HG03571 (cell line): ENCODE results near the gene CTSH.
A peak's percentile ranks its signal among the peaks of the same experiment; 100 is the strongest.

ENCODE experiments used
- ATAC-seq: cut with Tn5 transposase; IDR thresholded peaks from one replicate; pipeline ENCODE4 v1.9.1; 2021; ENCODE audit not compliant: unreplicated experiment

Gene CTSH

DNA sequence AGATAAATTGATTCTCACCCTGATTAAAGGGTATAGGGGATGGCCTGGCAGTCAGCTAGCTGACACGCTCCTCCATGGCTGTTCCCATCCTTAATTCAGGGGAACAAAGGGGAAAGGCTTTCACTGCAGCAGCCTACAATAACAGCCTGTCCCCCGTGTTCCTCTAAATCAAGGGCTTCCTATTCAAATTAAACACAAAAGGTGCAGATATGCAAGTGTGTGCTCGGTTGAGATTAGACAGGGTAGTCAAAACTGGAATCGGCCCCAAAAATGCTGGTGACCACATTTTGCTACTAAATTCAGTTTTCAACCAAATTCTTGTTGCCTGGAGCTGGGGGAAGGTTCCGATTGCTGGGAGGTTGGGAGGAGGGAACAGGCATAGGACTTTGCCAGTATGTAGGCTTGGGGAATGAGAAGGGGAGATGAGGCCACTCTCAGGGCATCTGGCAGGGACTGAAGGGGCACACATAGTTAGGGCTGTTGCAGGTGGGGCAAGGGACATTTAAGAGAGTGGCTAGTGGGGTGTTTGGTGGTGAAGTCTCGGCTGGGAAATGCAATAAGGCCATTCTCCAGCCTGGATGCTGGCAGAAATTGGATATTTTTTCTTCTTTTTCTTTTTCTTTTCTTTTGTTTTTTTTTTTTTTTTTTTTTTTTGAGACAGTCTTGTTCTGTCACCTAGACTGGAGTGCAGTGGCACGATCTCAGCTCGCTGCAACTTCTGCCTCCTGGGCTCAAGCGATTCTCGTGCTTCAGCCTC, 32.9 kb upstream of the CTSH start:
- ATAC-seq = peak; percentile 28

DNA sequence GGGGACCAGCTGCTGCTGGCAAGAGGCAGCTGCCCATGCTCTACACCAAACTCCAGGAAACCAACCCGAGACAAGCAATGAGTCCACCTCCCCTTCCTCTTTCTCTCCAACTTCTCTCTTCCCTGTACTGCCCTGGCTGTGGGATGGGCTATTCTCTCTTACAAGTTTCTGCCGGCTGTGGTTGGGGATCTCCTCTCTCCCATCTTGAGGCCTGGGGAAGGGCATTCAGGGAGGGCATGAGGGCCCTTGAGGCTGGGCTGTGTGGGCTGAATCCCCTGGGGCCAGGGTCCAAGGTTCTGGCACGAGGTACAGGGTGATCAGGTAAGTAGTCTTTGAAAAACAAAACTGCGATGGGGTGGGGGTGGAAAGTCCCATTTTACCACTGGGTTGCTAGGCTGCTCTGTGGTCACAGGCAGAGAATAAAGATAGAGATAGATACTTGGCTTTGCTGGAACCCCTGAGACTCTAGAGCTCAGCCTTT, 32.3 kb upstream of the CTSH start:
- peak; percentile 74 for ATAC-seq

DNA sequence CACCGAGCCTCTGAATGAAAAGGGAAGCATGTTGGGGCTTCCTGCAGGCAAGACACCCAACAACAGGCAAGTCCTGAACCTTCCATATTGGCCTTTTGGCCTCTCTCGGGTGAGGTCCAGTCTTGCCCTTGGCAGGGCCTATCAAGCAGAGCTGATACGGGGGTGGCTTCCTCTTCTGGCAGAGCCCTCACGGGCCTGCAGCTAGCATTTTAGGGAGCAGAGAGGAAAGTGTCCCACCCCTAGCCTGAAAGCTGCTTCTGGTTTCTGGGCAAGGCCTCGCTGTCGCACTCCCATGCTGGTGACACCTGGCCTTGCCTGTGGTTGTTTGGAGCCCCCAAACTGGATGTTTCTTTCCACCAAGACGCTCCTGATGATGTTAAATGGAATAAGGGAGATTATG, 31.8 kb upstream of the CTSH start:
- no peak for ATAC-seq

DNA sequence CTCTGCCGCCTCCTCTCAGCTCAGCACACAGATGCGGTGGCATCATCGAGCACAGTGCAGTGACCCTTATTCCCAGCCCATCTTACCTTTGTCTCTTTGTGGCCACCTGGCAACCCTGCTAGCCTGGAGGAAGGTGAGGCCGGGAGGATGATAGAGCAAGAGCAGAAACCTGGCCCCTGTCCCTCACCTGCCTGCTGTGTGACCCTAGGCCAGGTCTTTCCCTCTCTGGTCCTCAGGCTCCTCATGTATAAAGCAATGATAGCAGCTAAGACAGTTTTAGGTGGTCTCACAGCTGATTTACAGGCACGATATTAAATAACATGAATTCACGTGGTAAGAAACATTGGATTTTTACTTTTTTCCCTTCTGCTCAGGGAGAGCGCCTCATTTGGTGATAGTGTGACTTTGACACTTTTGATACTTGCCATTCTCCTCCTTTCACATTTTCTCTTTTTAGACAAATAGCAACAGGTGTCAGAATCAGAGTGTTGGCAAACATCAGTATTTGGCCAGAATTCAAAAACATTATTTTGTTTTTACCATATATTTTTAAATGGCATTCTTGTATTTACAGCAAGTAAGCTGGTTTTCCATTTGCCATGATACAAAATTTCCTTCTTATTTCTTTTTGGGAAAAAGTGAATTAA, 29.5 kb upstream of the CTSH start:
- no peak for ATAC-seq

DNA sequence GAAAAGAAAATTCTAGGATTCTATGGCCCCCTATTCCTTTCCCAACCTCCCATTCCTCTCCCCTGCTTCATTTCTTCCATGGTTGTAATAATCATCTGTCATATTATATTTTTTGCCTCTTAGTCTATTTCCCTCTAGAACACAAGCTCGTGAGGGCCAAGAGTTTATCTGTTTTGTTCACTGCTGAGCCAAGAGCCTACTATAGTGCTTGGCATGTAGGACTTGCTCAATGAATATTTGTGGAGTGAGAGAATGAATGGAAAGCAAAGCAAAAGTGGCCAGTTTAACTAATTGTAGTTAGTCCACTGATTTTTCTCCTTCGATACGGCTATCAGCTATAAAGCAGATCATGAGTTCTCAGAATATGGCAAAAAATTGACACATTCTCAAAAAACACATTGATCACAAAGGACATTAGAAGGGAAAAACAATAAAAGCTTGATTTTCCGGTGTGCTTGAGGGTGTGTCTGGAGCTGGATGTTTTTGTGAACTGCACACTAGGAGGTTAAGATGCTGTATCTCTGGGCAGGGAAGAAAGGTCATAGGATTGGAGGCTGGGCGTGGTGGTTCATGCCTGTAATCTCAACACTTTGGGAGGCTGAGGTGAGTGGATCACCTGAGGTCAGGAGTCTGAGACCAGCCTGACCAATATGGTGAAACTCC, 25.0 kb upstream of the CTSH start:
- no peak for ATAC-seq

DNA sequence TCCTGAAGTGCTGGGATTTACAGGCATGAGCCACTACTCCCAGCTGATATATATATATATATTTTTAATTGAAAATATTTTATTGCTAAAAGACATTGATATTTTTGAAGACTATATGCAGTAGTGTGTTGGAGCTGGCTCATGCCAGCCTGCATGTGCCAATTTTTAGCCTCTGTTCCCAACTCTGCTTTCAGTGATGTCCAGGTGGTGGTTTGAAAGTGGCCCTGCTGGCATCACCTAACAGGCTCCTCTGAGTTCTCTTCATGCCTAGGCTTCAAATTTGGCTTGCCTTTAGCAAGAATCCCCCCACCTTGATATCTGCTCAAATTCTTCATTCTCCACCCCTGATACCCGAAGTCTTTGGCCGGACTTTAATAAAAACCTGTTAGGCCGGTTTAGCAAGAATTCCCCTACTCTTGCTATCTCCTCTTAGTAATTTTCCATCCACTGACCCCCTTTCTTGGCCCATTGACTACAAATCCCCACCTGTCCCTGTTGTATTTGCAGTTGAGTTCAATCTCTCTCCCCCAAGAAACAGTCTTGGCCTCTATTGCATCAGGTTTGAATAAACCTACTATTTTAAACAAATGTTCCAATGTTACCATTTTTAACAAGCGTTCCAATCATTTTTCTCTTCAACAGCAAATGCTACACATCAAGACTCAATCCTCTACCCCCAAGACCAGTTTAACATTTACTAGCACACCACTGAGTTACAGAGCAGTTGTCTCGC, 23.9 kb upstream of the CTSH start:
- ATAC-seq = no peak

DNA sequence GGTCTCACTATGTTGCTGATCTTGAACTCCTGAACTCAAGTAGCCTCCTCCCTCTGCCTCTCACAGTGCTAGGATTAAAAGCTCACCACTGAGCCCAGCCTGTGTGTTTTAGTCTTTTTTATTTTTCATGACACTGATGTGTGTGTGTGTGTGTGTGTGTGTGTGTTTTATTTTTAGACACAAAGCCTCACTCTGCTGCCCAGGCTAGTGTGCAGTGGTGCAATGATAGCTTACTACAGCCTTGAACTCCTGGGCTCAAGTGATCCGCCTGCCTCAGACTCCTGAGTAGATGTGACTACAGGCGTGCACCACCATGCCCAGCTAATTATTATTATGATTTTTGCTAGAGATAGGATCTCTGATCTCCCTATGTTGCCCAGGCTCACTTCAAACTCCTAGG, 23.3 kb upstream of the CTSH start:
- no peak for ATAC-seq

DNA sequence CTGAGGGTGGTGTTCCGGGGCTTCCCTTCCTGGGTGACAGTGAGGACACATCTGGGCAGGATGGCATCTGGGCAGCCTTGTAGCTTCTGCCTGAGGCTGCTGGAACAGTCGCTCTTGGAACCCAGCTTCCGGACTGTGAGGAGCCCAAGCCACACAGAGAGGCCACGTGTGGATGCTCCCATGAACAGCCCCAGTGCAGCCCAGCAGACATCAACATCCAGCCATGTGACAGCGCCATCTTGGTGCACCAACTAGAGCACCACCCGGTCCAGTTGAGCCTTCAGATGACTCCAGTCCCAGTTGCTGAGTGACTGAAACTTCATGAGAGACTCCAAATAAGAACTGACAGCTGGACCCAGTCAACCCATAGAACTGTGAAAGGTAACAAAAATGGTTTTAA, 15.5 kb upstream of the CTSH start:
- no peak for ATAC-seq

DNA sequence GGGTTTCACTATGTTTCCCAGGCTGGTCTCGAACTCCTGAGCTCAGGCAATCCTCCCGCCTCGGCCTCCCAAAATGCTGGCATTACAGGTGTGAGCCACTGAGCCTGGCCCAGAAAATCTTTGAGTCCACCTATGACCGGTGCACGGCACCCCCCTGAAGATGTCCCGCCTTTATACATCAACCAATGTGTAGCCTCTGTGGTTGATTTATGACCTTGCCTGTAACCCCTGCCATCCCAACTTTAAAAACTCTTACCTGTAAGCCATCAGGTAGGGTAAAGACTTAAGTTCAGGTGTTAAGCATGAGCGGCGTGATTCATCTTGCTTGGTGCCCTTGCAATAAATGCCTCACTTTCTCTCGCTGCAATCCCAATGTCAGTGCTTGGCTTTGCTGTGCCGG, 14.5 kb upstream of the CTSH start:
- ATAC-seq = no peak

DNA sequence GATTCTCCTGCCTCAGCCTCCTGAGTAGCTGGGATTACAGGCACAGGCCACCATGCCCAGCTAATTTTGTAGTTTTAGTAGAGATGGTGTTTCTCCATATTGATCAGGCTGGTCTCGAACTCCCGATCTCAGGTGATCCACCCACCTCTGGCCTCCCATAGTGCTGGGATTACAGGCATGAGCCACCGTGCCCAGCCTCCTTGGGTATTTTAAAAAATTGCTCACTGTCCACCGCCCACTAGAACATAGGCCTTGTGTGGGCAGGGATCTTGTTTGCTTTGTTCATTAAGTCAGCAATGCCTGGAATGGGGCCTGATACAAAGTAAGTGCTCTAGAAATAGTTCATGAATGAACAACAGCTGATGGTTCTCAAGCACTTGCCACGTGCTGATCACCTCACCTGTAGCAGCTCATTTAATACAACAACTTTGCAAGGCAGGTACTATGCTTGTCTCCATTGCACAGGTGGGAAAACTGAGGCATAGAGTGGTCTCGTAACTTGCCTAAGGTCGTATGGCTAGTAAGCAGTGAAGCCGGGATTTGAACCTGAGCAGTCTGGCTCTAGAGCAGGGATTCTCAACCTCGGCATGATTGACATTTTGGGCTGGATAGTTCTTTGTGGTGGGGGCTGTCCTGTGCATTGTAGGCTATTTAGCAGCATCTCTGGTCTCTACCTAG, 12.7 kb upstream of the CTSH start:
- no peak for ATAC-seq

DNA sequence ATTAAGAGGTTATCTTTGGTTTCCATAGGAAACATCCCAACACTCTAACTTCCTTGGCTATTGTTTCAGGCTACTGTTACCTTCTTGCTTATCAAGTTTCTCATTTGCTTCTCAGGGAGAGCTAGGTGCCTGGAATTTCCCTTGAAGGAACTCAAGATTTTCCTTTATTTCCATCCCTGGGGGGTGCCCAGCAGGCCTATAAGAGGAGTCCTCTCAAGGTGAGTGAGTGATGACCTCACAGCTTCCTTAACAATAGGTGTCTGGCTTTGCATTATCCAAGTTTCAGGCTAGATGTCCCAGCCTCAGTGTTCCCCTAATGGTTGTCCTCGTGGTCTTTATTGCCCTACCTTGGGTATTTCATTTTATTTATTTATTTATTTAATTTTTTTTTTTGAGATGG, 12.1 kb upstream of the CTSH start:
- ATAC-seq = no peak

DNA sequence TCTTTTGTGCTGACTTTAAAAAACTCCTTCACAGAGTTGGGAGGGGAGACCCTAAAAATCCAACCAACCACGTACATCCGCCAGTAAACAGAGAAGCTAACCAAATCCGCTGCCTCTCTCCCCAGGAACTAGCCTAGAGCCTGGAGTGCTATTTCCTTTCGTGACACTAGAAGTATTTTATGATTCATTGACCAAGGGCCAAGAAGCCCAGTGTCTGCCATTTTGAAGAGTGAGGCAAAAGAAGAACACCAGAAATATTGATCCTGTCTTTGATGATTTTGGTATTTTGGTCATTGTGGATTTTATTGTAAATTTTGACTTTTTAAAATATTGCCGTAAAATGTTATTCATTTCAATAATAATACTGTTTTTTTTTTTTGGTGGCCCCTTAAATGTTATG, 10.5 kb upstream of the CTSH start:
- no peak for ATAC-seq

DNA sequence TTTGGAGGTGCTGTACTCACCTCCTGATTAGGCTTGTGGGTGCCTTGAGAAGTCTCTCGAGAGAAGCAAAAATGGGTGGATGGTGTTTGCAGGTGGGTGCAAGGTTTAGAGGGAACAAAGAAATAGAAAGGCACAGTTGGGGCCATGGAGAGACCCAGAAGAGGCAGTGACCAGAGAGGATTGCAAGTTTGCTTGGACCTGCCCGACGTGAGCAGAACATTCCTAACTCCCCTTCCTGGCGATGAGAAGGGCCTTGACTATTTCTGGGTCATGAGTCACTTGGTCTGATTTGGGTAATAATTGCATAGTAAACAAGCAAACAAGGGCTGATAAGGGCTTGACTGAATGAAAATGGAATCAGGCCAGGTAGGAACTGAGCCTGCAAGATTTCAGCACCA, 7.0 kb upstream of the CTSH start:
- no peak for ATAC-seq

DNA sequence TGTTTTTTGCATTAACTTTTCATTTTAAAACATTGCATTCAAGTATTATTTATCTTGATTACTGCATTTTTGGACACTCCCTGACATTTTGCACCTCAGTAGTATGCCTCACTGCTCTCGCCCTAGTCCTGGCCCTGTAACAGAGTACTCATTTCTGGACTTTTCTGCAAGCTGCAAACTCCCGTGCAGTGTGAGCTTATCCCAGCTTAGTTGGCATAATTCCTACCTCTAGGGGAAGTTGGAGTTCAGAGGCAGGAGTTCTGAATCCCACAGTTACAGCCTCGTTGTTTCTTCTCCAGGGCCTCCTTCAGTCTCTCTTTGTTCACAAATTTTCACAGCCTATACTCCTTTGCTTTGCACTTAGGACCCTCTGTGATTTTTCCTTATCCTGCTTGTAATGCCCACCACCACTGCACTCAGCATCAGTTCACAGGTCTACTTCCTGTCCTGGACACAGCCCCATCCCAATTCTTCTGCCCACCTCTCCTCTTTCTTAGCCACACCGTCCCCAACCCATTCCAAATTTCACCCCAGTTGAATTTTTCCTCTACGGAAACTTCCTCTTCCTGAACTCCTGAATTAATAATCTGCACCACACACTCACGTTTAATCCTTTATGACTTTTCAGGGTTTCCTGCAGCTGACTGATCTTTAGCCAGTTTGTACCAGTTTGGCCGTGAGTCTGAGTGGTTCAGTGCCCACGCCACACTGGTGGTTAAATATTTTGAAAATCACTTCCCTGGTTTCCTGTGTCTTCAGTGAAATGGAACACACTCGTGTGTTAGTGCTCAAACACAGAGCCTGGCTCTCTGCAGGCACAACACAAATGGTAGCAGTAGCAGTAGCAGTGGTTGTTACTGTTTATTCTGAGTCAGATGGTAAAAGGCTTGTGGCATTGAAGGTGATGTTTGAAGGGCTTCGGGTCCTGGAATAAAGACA, 6.3 kb upstream of the CTSH start:
- ATAC-seq = no peak

DNA sequence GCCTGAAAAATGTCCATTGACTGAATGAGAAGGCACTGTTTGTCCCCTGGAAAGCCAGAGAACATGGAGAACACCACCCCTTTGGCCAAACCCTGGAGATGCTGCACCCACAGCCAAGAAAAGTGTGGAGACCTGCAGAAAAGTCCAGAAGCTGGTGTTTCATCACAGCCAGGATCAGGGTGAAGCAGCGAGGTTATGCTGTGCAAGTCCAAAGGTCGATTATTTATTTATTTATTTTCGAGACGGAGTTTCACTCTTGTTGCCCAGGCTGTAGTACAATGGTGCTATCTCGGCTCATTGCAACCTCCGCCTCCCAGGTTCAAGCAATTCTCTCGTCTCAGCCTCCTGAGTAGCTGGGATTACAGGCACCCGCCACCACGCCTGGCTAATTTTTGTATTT, 5.5 kb upstream of the CTSH start:
- ATAC-seq = no peak

DNA sequence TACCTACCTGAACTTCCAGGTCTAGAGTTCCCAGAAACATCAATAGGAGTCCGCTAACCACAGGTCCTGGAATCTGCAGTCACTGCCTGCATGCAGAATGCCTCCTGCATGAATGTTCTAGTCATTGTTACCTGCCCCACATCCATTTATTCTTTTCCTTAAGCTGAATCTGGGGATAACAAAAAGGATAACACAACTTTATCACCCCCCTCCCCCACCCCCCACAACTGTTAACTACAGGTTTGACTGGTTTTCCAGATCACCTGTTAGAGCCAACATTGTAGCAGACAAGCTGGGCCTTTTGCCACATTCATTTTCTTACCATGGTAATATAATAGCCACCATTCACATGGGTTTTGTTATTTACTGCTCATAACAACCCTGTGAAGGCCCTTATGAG, 4.6 kb upstream of the CTSH start:
- no peak for ATAC-seq

DNA sequence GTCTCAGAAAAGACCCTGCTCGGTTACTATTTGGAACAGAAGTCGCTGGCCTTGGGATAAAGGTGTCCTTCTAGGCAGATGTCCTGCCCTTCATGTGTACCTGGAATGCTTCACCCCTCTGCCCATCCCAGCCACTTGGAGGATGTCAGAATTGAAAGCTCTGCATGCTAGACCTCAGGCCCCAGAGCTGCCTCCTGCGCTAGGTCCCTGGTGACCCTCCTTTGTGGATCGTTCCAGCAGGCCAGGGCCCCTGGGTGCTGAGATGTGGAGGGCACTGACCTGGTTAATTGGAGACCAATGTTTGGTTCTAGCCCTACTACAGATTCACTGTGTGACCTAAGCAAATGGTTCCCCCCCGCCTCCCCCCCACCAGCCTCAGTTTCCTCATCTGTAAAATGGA, 2.7 kb upstream of the CTSH start:
- ATAC-seq = no peak

DNA sequence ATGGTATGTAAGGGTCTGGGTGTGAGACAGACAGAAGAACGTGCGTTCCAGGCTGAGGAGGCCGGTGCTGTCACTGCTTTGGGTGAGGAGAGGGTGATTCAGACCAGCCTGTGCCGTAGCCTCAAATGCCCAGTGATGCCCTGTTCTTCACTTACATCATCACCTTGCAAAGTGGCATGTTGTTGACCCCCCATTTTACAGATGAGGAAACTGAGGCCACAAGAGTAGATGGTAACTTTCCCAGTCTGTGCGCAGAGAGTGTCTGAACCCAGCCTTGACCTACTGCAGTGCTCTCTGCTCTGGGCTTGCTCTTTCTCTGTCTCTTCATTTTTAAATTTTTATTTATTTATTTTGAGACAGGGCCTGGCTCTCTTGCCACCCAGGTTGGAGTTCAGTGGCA, 1.6 kb upstream of the CTSH start:
- ATAC-seq = no peak

DNA sequence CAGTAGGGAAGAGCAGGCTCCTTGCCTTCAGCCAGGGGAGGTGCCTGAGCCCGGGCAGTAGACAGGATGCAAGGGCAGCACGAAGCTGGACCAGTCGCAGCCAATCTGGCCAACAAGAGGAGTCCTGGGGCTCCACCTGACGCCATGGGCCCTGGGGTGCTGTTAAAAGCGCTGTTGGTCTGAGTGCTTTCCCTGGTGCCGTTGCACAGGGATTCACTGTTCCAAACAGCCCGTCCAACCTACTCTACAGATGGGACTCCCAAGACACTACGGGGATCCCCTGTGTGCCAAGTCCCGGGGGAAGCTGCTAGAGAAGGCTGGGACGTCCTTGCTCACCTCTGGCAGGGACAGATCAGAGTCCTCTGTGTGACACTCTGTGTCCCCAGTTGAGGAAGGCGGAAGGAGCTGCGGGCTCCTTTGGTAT, 632 bp downstream of the CTSH start:
- ATAC-seq = peak; percentile 25

DNA sequence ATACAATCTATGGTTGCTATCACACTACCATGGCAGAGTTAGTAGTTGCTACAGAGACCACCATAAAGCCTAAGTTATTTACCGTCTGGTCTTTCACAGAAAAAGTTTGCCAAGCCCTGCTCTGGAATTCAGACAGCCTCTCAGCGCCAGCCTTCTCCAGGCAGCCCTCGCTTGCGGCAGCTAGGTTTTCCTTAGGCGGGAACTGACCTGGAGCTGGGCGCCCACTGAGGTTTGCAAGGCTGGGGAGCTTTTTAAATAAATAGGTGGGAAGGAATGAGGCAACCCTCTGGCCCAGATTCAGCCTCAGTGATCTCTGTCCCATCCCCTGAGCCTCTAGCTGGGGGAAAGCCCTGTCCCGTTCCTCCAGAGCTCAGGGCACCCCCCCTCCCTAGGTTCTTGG, 1.2 kb downstream of the CTSH start:
- no peak for ATAC-seq
